GM21381 (cell line): ENCODE measurements around the gene RNU1-4.
"Not testable (repeated sequence)": the region's sequence is repeated elsewhere in the genome, so short reads cannot be mapped to it uniquely, and the experiment has no call there.

Experiments
- ATAC-seq: cut with Tn5 transposase; IDR thresholded peaks from one replicate; pipeline ENCODE4 v1.9.1; 2021; ENCODE audit warnings: mild to moderate bottlenecking, moderate library complexity; ENCODE audit not compliant: unreplicated experiment

Gene RNU1-4

GRCh38 chr1:16707130-16708093, 32.9 kb upstream of the RNU1-4 start:
- ATAC-seq: not testable (repeated sequence)

- not testable (repeated sequence) for ATAC-seq
Observed at GRCh38 chr1:16708704-16709103, 31.6 kb upstream of the RNU1-4 start.

- ATAC-seq: not testable (repeated sequence)
Observed at GRCh38 chr1:16709659-16710087, 30.6 kb upstream of the RNU1-4 start.

- not testable (repeated sequence) for ATAC-seq
Observed at GRCh38 chr1:16710618-16711017, 29.7 kb upstream of the RNU1-4 start.

- ATAC-seq: not testable (repeated sequence)
Observed at GRCh38 chr1:16712131-16712530, 28.2 kb upstream of the RNU1-4 start.

GRCh38 chr1:16712582-16712981, 27.7 kb upstream of the RNU1-4 start:
- not testable (repeated sequence) for ATAC-seq

GRCh38 chr1:16712984-16713383, 27.3 kb upstream of the RNU1-4 start:
- not testable (repeated sequence) for ATAC-seq

GRCh38 chr1:16713480-16713879, 26.8 kb upstream of the RNU1-4 start:
- ATAC-seq: not testable (repeated sequence)

GRCh38 chr1:16716691-16717335, 23.5 kb upstream of the RNU1-4 start:
- ATAC-seq: no peak

GRCh38 chr1:16717336-16718098, 22.8 kb upstream of the RNU1-4 start:
- no peak for ATAC-seq

- ATAC-seq: not testable (repeated sequence)
Observed at GRCh38 chr1:16718099-16718907, 22.0 kb upstream of the RNU1-4 start.

- no peak for ATAC-seq
Observed at GRCh38 chr1:16718908-16719533, 21.3 kb upstream of the RNU1-4 start.

- no peak for ATAC-seq
Observed at GRCh38 chr1:16719571-16720350, 20.6 kb upstream of the RNU1-4 start.

GRCh38 chr1:16720351-16721223, 19.7 kb upstream of the RNU1-4 start:
- ATAC-seq: no peak

GRCh38 chr1:16721871-16722641, 18.3 kb upstream of the RNU1-4 start:
- ATAC-seq: no peak

GRCh38 chr1:16724718-16725438, 15.4 kb upstream of the RNU1-4 start:
- ATAC-seq: no peak
